PC-3 (cell line): ENCODE measurements around the gene ELOVL5. TPM values are rescaled to one million over a fixed set of nuclear protein-coding genes. Genes with fewer than 3 reads are reported as not detected.

ENCODE experiments used
- ATAC-seq: fragments of 200-7000 bp; cut with Tn5 transposase; 2 replicates; pipeline ENCODE4 v1.9.1; 2020; ENCODE audit warnings: mild to moderate bottlenecking, moderate library complexity
- BruUV-seq: library from RNA; stranded (reverse); fragments of 400-500 nt; replicated peaks from 2 replicates; lab custom pipeline; 2021; lab: Mats Ljungman, UMichigan
- CTCF ChIA-PET: fragments of 300-600 bp; sonication (Branson Sonifier 250); formaldehyde crosslinking; loops from one replicate; lab custom pipeline; 2022; ENCODE audit warnings: antibody characterized with exemption; lab: Charles Lee
- POLR2A ChIA-PET: fragments of 300-600 bp; sonication (Branson Sonifier 250); formaldehyde crosslinking; loops from one replicate; lab custom pipeline; 2022; ENCODE audit warnings: antibody characterized with exemption; ENCODE audit not compliant: unreplicated experiment; lab: Charles Lee
- DNase-seq: peaks from one replicate; pipeline ENCODE4 v3.0.0-alpha.2; 2015
- H2AFZ ChIP-seq: fragments of 300-600 bp; sonication (generic); 2 replicates; pipeline ENCODE4 v1.6.0; 2016; ENCODE audit warnings: antibody characterized with exemption, low read length
- H3F3A ChIP-seq: fragments of 300-600 bp; sonication (generic); one replicate; pipeline ENCODE4 v1.6.0; 2017; ENCODE audit warnings: antibody characterized with exemption, low read length, control low read depth, mild to moderate bottlenecking; ENCODE audit not compliant: unreplicated experiment
- H3K27ac ChIP-seq: fragments of 300-600 bp; sonication (generic); 2 replicates; pipeline ENCODE4 v1.5.1; 2016; ENCODE audit warnings: mild to moderate bottlenecking, low read length
- H3K27me3 ChIP-seq: fragments of 300-600 bp; sonication (generic); 2 replicates; pipeline ENCODE4 v1.6.1; 2016; ENCODE audit warnings: low read length, mixed read lengths
- H3K36me3 ChIP-seq: fragments of 300-600 bp; sonication (generic); 2 replicates; pipeline ENCODE4 v1.6.1; 2016; ENCODE audit warnings: low read depth, mixed run types, low read length, mixed read lengths
- H3K4me1 ChIP-seq: fragments of 300-600 bp; sonication (generic); 2 replicates; pipeline ENCODE4 v1.5.1; 2016; ENCODE audit warnings: low read length; ENCODE audit not compliant: insufficient read depth
- H3K4me2 ChIP-seq: fragments of 300-600 bp; sonication (generic); 2 replicates; pipeline ENCODE4 v1.6.0; 2016; ENCODE audit warnings: low read length
- H3K4me3 ChIP-seq: fragments of 300-600 bp; sonication (generic); 2 replicates; pipeline ENCODE4 v1.5.1; 2016; ENCODE audit warnings: mild to moderate bottlenecking, low read length, mixed read lengths
- H3K79me2 ChIP-seq: fragments of 300-600 bp; sonication (generic); 2 replicates; pipeline ENCODE4 v1.6.1; 2017; ENCODE audit warnings: low read length, mixed read lengths
- H3K9ac ChIP-seq: fragments of 300-600 bp; sonication (generic); 2 replicates; pipeline ENCODE4 v1.6.0; 2016; ENCODE audit warnings: mild to moderate bottlenecking, low read length
- H3K9me2 ChIP-seq: fragments of 300-600 bp; sonication (generic); replicated peaks from 2 replicates; pipeline ENCODE4 v1.6.1; 2016; ENCODE audit warnings: mixed run types, low read length, mixed read lengths
- H3K9me3 ChIP-seq: fragments of 300-600 bp; sonication (generic); 2 replicates; pipeline ENCODE4 v1.6.1; 2016; ENCODE audit warnings: low read length, mixed read lengths
- H4K20me1 ChIP-seq: fragments of 300-600 bp; sonication (generic); 2 replicates; pipeline ENCODE4 v1.6.1; 2016; ENCODE audit warnings: low read length, mixed read lengths
- EZH2 ChIP-seq: fragments of 300-600 bp; sonication (generic); IDR thresholded peaks from one replicate; pipeline ENCODE4 v1.6.1; 2017; ENCODE audit warnings: antibody characterized with exemption, mild to moderate bottlenecking, low read length; ENCODE audit not compliant: unreplicated experiment
- EZH2phosphoT487 ChIP-seq: fragments of 300-600 bp; sonication (generic); IDR thresholded peaks from 2 replicates; pipeline ENCODE4 v1.6.1; 2018; ENCODE audit warnings: mild to moderate bottlenecking, antibody characterized with exemption, low read length, borderline replicate concordance
- intact Hi-C: fragments of 100-400 bp; cut with micrococcal nuclease; formaldehyde crosslinking; loops from 2 replicates; pipeline ENCODE4 v1.9.0; 2023
- total RNA-seq: library from RNA; depleted of rRNA; stranded (reverse); fragments of >200 nt; gene quantifications from 2 replicates; pipeline ENCODE4 v1.2.3, GENCODE V29; 2014
- TF ChIP-seq, protein P1 (sequence below): fragments of 300-600 bp; sonication (generic); conservative IDR thresholded peaks from 2 replicates; pipeline ENCODE4 v1.5.1; 2017; ENCODE audit warnings: antibody characterized with exemption, low read depth, mild to moderate bottlenecking, low read length

The ELOVL5 gene
- total RNA-seq, 1 experiment from 2014 or later = 62.7 TPM

DNA sequence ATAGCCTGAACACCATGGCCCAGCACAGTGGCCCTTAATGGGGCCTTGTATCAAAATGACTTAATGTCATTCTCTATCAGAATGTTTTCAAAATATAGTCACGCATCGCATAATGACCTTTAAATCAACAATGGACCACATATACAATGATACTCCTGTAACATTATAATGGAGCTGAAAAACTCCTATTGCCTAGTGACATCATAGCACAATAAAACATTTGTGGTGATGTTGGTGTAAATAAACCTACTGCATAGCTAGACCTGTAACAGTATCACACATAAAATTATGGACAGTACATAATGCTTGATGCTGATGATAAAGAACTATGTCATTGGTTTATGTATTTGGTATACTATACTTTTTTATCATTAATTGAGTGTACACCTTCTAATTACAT is 9.3 kb downstream of the ELOVL5 start:
- Histone ChIP-seq H3K79me2 (peaks cover 98% of the 10 kb centered on the region), H2AFZ (no peak overlapping the region), H3K27ac (no peak overlapping the region), H3F3A (no peaks in the 10 kb centered on the region), H3K4me3 (no peak overlapping the region), H3K9ac (no peak overlapping the region), H3K4me2 (no peak overlapping the region), H3K36me3 (peaks cover 16% of the 10 kb centered on the region; the same call in 1 of the 2 replicates), H4K20me1 (0 out of 2 replicates have a peak, but pooled peaks cover 6% of the 10 kb centered on the region), H3K9me2 (no peaks in the 10 kb centered on the region), H3K4me1 (no peaks in the 10 kb centered on the region), H3K27me3 (no peaks in the 10 kb centered on the region), H3K9me3 (no peaks in the 10 kb centered on the region)
- CTCF ChIA-PET = no interaction called here
- no TSS peak for BruUV-seq
- DNase-seq (no peak), ATAC-seq (no peak)
- POLR2A ChIA-PET = no interaction called here
- intact Hi-C loops = no loop called here
- TF ChIP-seq EZH2 (no peak), EZH2phosphoT487 (no peak)
- TF ChIP-seq, protein P1, sequence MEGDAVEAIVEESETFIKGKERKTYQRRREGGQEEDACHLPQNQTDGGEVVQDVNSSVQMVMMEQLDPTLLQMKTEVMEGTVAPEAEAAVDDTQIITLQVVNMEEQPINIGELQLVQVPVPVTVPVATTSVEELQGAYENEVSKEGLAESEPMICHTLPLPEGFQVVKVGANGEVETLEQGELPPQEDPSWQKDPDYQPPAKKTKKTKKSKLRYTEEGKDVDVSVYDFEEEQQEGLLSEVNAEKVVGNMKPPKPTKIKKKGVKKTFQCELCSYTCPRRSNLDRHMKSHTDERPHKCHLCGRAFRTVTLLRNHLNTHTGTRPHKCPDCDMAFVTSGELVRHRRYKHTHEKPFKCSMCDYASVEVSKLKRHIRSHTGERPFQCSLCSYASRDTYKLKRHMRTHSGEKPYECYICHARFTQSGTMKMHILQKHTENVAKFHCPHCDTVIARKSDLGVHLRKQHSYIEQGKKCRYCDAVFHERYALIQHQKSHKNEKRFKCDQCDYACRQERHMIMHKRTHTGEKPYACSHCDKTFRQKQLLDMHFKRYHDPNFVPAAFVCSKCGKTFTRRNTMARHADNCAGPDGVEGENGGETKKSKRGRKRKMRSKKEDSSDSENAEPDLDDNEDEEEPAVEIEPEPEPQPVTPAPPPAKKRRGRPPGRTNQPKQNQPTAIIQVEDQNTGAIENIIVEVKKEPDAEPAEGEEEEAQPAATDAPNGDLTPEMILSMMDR = no peak

DNA sequence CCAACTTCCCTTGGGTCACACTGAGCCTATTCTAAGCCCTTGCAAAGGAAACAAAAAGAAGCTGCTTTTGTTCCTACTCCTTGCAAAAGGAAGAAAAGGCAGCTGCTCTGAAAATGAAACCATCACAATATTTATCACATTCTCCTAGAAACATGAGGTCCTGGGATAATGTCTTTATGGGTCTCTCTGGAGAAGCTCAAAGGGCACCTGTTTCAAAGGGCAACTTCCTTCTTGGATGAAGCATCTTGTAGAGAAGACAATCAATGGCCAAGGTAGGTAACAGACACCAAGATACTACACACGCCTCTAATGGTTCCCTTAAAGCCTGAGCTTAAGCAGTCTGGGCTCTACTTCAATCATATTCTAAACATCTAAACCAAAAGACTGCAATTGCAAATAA is 10.4 kb downstream of the ELOVL5 start:
- no peak for TF ChIP-seq EZH2
- TF ChIP-seq EZH2phosphoT487 = no peak
- TF ChIP-seq, protein P1 = no peak
- Histone ChIP-seq H3K4me2 (no peak overlapping the region), H2AFZ (no peak overlapping the region), H3K4me3 (no peak overlapping the region), H3K9me2 (no peaks in the 10 kb centered on the region), H3K9ac (no peak overlapping the region), H3K36me3 (peaks cover 16% of the 10 kb centered on the region; the same call in 1 of the 2 replicates), H3K79me2 (peaks cover 96% of the 10 kb centered on the region), H4K20me1 (0 out of 2 replicates have a peak, but pooled peaks cover 6% of the 10 kb centered on the region), H3K4me1 (no peaks in the 10 kb centered on the region), H3F3A (no peaks in the 10 kb centered on the region), H3K27me3 (no peaks in the 10 kb centered on the region), H3K9me3 (no peaks in the 10 kb centered on the region), H3K27ac (no peak overlapping the region)
- no TSS peak for BruUV-seq
- intact Hi-C loops = no loop called here
- DNase-seq (no peak), ATAC-seq (no peak)
- CTCF ChIA-PET = no interaction called here
- POLR2A ChIA-PET = no interaction called here

DNA sequence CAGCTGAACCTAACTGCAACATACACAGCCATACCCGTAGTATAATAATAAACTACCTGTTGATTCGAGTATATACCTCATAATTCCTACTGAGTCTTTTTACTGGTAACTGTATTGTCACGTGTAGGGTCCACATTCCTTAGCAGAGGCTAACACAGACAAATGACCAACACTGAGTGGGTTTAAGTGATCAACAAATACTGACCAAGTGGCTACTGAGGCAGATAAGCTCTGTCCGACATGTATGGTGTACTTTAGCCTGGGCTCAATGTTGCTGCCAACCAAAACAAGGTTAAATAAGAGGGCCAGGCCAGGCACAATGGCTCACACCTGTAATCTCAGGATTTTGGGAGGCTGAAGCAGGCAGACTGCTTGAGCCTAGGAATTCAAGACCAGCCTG is 12.7 kb downstream of the ELOVL5 start:
- CTCF ChIA-PET = no interaction called here

More for the DNA sequence above, 12.7 kb downstream of the ELOVL5 start:
- Histone ChIP-seq H3K4me3 (no peak overlapping the region), H4K20me1 (0 out of 2 replicates have a peak, but pooled peaks cover 6% of the 10 kb centered on the region), H3K36me3 (peaks cover 16% of the 10 kb centered on the region; the same call in 1 of the 2 replicates), H3K4me1 (no peaks in the 10 kb centered on the region), H3K4me2 (no peak overlapping the region), H3K9me3 (no peaks in the 10 kb centered on the region), H3K79me2 (peaks cover 96% of the 10 kb centered on the region), H3K27me3 (no peaks in the 10 kb centered on the region), H3F3A (no peaks in the 10 kb centered on the region), H3K9ac (no peak overlapping the region), H3K27ac (no peak overlapping the region), H2AFZ (no peak overlapping the region), H3K9me2 (no peaks in the 10 kb centered on the region)
- no peak for TF ChIP-seq EZH2
- no peak for TF ChIP-seq EZH2phosphoT487
- TF ChIP-seq, protein P1 = no peak
- no TSS peak for BruUV-seq
- ATAC-seq (no peak), DNase-seq (no peak)
- intact Hi-C loops = no loop called here
- POLR2A ChIA-PET = no interaction called here
